Trophoblast cell (in vitro differentiated cells and primary cell): ENCODE data around the gene PIP5K1C.
A peak's percentile ranks its signal among the peaks of the same experiment; 100 is the strongest.

Experiments used
- DNase-seq, 2 donors: peaks; one replicate each; pipeline ENCODE4 v3.0.0-alpha.2; 2016
- H2AFZ ChIP-seq: 2 replicates; pipeline ENCODE4 v1.6.1; 2013; ENCODE audit warnings: low read length, moderate library complexity, mild to moderate bottlenecking; ENCODE audit not compliant: insufficient read depth, poor library complexity
- H2AK5ac ChIP-seq: 2 replicates; pipeline ENCODE4 v1.6.1; 2013; ENCODE audit warnings: mild to moderate bottlenecking, low read length
- H2BK120ac ChIP-seq: 2 replicates; pipeline ENCODE4 v1.6.1; 2013; ENCODE audit warnings: low read length, mild to moderate bottlenecking, moderate library complexity; ENCODE audit not compliant: insufficient read depth, poor library complexity
- H2BK12ac ChIP-seq: 2 replicates; pipeline ENCODE4 v1.6.1; 2013; ENCODE audit warnings: mild to moderate bottlenecking, low read length, moderate library complexity
- H2BK5ac ChIP-seq: 2 replicates; pipeline ENCODE4 v1.6.1; 2013; ENCODE audit warnings: low read length, low read depth, moderate library complexity, mild to moderate bottlenecking; ENCODE audit not compliant: poor library complexity
- H3K14ac ChIP-seq: 2 replicates; pipeline ENCODE4 v1.6.1; 2013; ENCODE audit warnings: mild to moderate bottlenecking, low read length
- H3K18ac ChIP-seq: 2 replicates; pipeline ENCODE4 v1.6.1; 2013; ENCODE audit warnings: mild to moderate bottlenecking, low read length
- H3K23ac ChIP-seq: 2 replicates; pipeline ENCODE4 v1.6.1; 2013; ENCODE audit warnings: low read length
- H3K27ac ChIP-seq: 2 replicates; pipeline ENCODE4 v1.5.1; 2013; ENCODE audit warnings: low read depth, mild to moderate bottlenecking, inconsistent platforms, low read length, moderate library complexity
- H3K27me3 ChIP-seq: 2 replicates; pipeline ENCODE4 v1.6.1; 2013; ENCODE audit warnings: inconsistent platforms, mild to moderate bottlenecking, low read length, moderate library complexity; ENCODE audit not compliant: insufficient read depth
- H3K36me3 ChIP-seq, 2 experiments: 1 replicate in 1 of 2; 2 replicates in 1 of 2; pipeline ENCODE4 v1.6.1; 2013; ENCODE audit warnings: low read length in 2 of 2, mild to moderate bottlenecking in 2 of 2, moderate library complexity in 1 of 2; ENCODE audit not compliant: insufficient read depth in 2 of 2, control insufficient read depth in 1 of 2
- H3K4ac ChIP-seq: 2 replicates; pipeline ENCODE4 v1.6.1; 2013; ENCODE audit warnings: low read depth, mild to moderate bottlenecking, low read length, moderate library complexity
- H3K4me1 ChIP-seq, 2 experiments: 1 replicate in 1 of 2; 2 replicates in 1 of 2; pipeline ENCODE4 v1.6.1; 2013; ENCODE audit warnings: low read length in 2 of 2, mild to moderate bottlenecking in 2 of 2, moderate library complexity in 1 of 2; ENCODE audit not compliant: insufficient read depth in 2 of 2, control insufficient read depth in 1 of 2
- H3K4me2 ChIP-seq: 2 replicates; pipeline ENCODE4 v1.6.1; 2013; ENCODE audit warnings: inconsistent platforms, mild to moderate bottlenecking, low read length, moderate library complexity
- H3K4me3 ChIP-seq: 2 replicates; pipeline ENCODE4 v1.5.1; 2013; ENCODE audit warnings: mild to moderate bottlenecking, low read depth, low read length, inconsistent platforms
- H3K79me1 ChIP-seq: one replicate; pipeline ENCODE4 v1.6.1; 2013; ENCODE audit warnings: low read length
- H3K79me2 ChIP-seq: 2 replicates; pipeline ENCODE4 v1.6.1; 2013; ENCODE audit warnings: low read length, mild to moderate bottlenecking; ENCODE audit not compliant: control insufficient read depth, insufficient read depth, poor library complexity
- H3K9ac ChIP-seq: 2 replicates; pipeline ENCODE4 v1.6.1; 2013; ENCODE audit warnings: mild to moderate bottlenecking, low read length
- H3K9me3 ChIP-seq: 2 replicates; pipeline ENCODE4 v1.6.1; 2013; ENCODE audit warnings: low read depth, mild to moderate bottlenecking, control low read depth, inconsistent platforms, low read length; ENCODE audit not compliant: insufficient read depth
- H4K12ac ChIP-seq: 2 replicates; pipeline ENCODE4 v1.6.1; 2013; ENCODE audit warnings: low read depth, mild to moderate bottlenecking, low read length, moderate library complexity
- H4K8ac ChIP-seq: 2 replicates; pipeline ENCODE4 v1.6.1; 2013; ENCODE audit warnings: low read depth, mild to moderate bottlenecking, low read length, moderate library complexity
- H4K91ac ChIP-seq: one replicate; pipeline ENCODE4 v1.6.1; 2013; ENCODE audit warnings: low read depth, mild to moderate bottlenecking, low read length, moderate library complexity
- WGBS: extraction: QIAGEN DNeasy Blood & Tissue Kit; methylation state at CpG from one replicate; pipeline ENCODE4 v1.1.7; 2013; ENCODE audit warnings: missing lambda C conversion rate; ENCODE audit not compliant: insufficient read length, insufficient coverage; ENCODE audit errors: extremely low coverage; 5-methylcytosine and 5-hydroxymethylcytosine counted together

Gene PIP5K1C

DNA sequence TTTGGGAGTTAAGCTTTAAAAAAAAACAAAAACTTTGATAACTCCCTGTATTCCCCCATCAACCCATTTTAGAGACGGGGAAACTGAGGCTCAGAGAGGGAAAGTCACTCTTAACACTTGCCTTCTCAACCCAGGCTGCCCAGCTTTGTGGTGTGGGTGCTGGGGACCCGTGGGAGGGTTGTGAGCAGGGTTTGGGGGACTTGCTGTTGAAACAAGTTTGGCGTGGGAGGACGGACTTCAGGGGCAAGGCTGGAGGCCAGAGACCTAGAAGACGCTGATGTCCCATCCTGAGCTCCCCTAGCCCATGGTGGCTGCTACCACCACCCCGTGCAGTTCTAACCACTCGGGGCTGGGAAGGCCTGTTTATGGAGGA is 72.9 kb downstream of the PIP5K1C start:
- peaks cover 10% of the 10 kb centered on the region for H3K79me2 ChIP-seq
- no peak overlapping the region for H2BK120ac ChIP-seq
- peak overlapping the region; percentile 68 for H2AK5ac ChIP-seq
- H3K23ac ChIP-seq: no peak overlapping the region
- no peak overlapping the region for H3K4ac ChIP-seq
- no peak overlapping the region for H2BK5ac ChIP-seq
- peak overlapping the region; percentile 63 for H4K12ac ChIP-seq
- H2AFZ ChIP-seq: peak overlapping the region; percentile 19
- WGBS: no CpG with 5 or more reads among the region's 7 CpGs
- H3K79me1 ChIP-seq: peaks cover 5% of the 10 kb centered on the region
- no peaks in the 10 kb centered on the region for H3K27me3 ChIP-seq
- no peak overlapping the region for H3K9ac ChIP-seq
- H4K8ac ChIP-seq: peak overlapping the region; percentile 74
- peaks cover 9 to 11% of the 10 kb centered on the region in 2 experiments for H3K4me1 ChIP-seq
- no peak overlapping the region for H2BK12ac ChIP-seq
- no peaks in the 10 kb centered on the region for H3K9me3 ChIP-seq
- H3K4me2 ChIP-seq: peak overlapping the region; percentile 95
- peaks cover 29 to 31% of the 10 kb centered on the region in 2 experiments for H3K36me3 ChIP-seq
- H4K91ac ChIP-seq: peak overlapping the region; percentile 17
- H3K27ac ChIP-seq: no peak overlapping the region
- no peak for DNase-seq
- H3K14ac ChIP-seq: no peak overlapping the region
- no peak overlapping the region for H3K18ac ChIP-seq
- H3K4me3 ChIP-seq: no peak overlapping the region

DNA sequence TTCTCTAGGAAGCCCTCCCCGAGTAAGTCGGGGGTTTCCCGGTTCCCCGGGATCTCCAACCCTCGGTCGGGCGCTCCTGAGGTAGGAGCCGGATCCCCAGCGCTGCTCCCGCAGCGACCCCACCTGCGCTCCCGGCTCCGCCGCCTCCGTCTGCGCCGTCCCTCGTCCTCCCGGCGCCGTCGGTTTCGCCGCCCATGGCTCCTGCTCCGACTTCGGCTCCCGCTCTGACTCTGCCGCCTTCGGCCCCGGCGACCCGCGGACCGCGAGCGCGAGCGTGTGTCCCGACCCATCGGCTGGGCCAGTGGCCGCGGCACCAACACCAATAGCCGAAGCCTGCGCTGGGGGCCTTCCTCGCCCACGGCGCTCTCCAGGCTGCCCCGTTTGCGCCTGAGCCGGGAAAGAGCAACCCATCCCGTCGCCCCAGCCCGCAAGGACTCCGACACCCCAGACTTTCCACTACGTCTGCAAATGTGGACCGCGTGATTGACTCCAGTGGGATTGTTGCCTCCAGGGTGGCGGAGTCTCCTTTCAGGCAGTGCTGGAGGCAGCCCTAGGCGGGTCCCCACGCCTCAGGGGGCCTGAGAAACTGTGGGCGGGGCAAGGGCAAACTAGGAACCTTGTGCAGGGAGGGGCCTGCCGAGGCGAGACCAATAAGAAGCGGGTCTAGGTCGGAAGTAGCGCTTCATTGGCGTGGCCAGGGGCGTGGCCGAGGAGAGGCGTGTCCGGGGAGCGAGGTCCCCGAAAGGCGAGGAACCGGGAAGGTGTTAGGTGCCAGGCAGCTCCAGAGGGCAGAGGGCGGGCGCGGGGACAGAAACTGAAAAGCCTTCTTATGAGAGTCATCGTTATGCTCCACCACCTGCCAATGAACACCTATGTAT is 73.6 kb downstream of the PIP5K1C start, which contains the start of gene CACTIN:
Gene CACTIN, minus strand, starts transcription at position 318 of the 878 bp plus-strand sequence. Its CDS starts 28 bp downstream, at position 290.
- Histone ChIP-seq H3K4me2 (peak within 1 kb of the TSS; percentile 95), H3K4me1 (peaks cover 9 to 11% of the 10 kb centered on the region in 2 experiments), H2AK5ac (peak within 1 kb of the TSS; percentile 68), H2AFZ (peak within 1 kb of the TSS; percentile 86), H3K23ac (peak within 1 kb of the TSS; percentile 8), H3K79me1 (peaks cover 5% of the 10 kb centered on the region), H3K9me3 (no peaks in the 10 kb centered on the region), H3K4me3 (peak within 1 kb of the TSS; percentile 94), H2BK5ac (peak within 1 kb of the TSS; percentile 94), H4K12ac (peak within 1 kb of the TSS; percentile 78), H3K27ac (peak within 1 kb of the TSS; percentile 82), H3K36me3 (peaks cover 27 to 31% of the 10 kb centered on the region in 2 experiments), H2BK12ac (no peak within 1 kb of the TSS), H3K14ac (peak within 1 kb of the TSS; percentile 81), H3K9ac (peak within 1 kb of the TSS; percentile 95), H3K18ac (peak within 1 kb of the TSS; percentile 90), H3K4ac (peak within 1 kb of the TSS; percentile 77), H2BK120ac (peak within 1 kb of the TSS; percentile 93), H4K91ac (peak within 1 kb of the TSS; percentile 96), H3K79me2 (peaks cover 10% of the 10 kb centered on the region), H3K27me3 (no peaks in the 10 kb centered on the region), H4K8ac (peak within 1 kb of the TSS; percentile 94)
- peak; percentile 96 to 99 for DNase-seq
- no CpG with 5 or more reads among the region's 80 CpGs for WGBS

DNA sequence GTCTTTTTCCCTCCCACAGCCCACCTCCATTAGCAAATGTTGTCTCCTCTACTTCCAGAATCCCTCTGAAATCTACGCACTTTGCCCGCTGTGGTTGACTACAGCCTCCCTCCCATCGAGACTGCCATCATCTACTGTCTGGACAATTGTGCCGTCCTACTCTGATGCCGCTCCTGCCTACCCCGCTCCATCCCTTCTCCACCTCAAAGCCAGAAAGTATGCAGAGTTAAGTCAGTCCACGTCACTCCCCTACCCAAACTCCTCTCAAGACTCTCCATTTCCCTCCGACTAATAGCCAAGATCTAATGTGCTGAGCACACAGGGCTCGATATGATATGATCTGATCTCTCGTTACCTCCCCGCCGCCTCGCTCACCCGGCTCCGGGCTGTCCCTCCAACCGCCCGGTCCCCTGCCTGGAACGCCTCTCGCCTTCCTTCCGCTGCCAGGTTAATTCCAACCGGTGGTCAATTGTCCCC is 74.2 kb downstream of the PIP5K1C start:
- Histone ChIP-seq H3K79me1 (peaks cover 5% of the 10 kb centered on the region), H3K4ac (peak overlapping the region; percentile 77), H3K9ac (peak overlapping the region; percentile 95), H3K27me3 (no peaks in the 10 kb centered on the region), H3K4me3 (peak overlapping the region; percentile 94), H3K4me1 (peaks cover 9 to 11% of the 10 kb centered on the region in 2 experiments), H3K14ac (no peak overlapping the region), H3K27ac (no peak overlapping the region), H3K23ac (peak overlapping the region; percentile 8), H2BK12ac (no peak overlapping the region), H2AK5ac (peak overlapping the region; percentile 42), H3K4me2 (peak overlapping the region; percentile 95), H4K8ac (peak overlapping the region; percentile 94), H2BK120ac (no peak overlapping the region), H3K79me2 (peaks cover 10% of the 10 kb centered on the region), H4K91ac (peak overlapping the region; percentile 96), H3K9me3 (no peaks in the 10 kb centered on the region), H2BK5ac (no peak overlapping the region), H2AFZ (peak overlapping the region; percentile 86), H4K12ac (peak overlapping the region; percentile 78), H3K36me3 (peaks cover 27 to 28% of the 10 kb centered on the region in 2 experiments), H3K18ac (peak overlapping the region; percentile 23)
- peak in 1 of 2 donors; percentile 29 for DNase-seq
- no CpG with 5 or more reads among the region's 21 CpGs for WGBS

DNA sequence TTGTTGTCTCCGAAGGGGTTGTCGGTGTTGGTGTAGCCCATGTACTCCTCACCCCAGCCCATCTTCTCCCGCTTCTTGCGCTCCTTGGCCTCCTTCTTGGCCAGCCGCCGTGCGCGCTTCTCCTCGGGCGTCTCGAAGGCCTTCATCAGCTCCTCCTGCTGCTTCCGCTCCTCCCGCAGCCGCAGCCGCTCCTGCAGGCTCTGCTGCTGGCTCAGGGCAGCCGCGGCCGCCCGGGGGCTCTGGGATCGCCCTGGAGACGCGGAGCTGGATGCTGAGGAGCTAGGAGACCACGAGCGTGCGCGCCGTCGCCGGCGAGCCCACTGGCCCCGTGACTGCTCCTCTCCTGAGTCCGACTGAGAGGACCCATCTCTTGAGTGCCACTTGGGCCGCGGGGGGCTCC is 76.6 kb downstream of the PIP5K1C start:
- H4K8ac ChIP-seq: no peak overlapping the region
- H4K12ac ChIP-seq: no peak overlapping the region
- H2BK5ac ChIP-seq: no peak overlapping the region
- no peaks in the 10 kb centered on the region for H3K27me3 ChIP-seq
- H3K18ac ChIP-seq: no peak overlapping the region
- H3K27ac ChIP-seq: no peak overlapping the region
- H3K9ac ChIP-seq: no peak overlapping the region
- H4K91ac ChIP-seq: no peak overlapping the region
- peaks cover 9 to 11% of the 10 kb centered on the region in 2 experiments for H3K4me1 ChIP-seq
- H3K79me2 ChIP-seq: peaks cover 10% of the 10 kb centered on the region
- DNase-seq: no peak
- H2AFZ ChIP-seq: no peak overlapping the region
- peaks cover 40 to 43% of the 10 kb centered on the region in 2 experiments for H3K36me3 ChIP-seq
- no peaks in the 10 kb centered on the region for H3K9me3 ChIP-seq
- H3K14ac ChIP-seq: no peak overlapping the region
- H3K4me3 ChIP-seq: no peak overlapping the region
- H2AK5ac ChIP-seq: no peak overlapping the region
- peaks cover 5% of the 10 kb centered on the region for H3K79me1 ChIP-seq
- WGBS: no CpG with 5 or more reads among the region's 34 CpGs
- H3K4me2 ChIP-seq: no peak overlapping the region
- no peak overlapping the region for H2BK12ac ChIP-seq
- no peak overlapping the region for H2BK120ac ChIP-seq
- no peak overlapping the region for H3K4ac ChIP-seq
- H3K23ac ChIP-seq: no peak overlapping the region
